Natural killer cell (primary cell): ENCODE data around the gene MGST3. TPM values are rescaled to one million over a fixed set of nuclear protein-coding genes. Genes with fewer than 3 reads are reported as not detected.

ENCODE experiments used
- ATAC-seq, 3 donors: fragments of 150-1000 bp in 2 of 3; fragments of 200-7000 bp in 1 of 3; cut with Tn5 transposase; 1 replicate in 1 of 3; 2 replicates in 2 of 3; pipeline ENCODE4 v1.10.0; 2021; ENCODE audit warnings: mild to moderate bottlenecking in 2 of 3, moderate library complexity in 2 of 3
- DNase-seq, 2 donors: peaks; one replicate each; pipeline versions ENCODE4 v3.0.0 to v3.0.0-alpha.2; 2013 to 2021; ENCODE audit warnings: mixed read lengths in 1 of 2
- H3K27ac ChIP-seq: one replicate; pipeline ENCODE4 v1.5.1; 2013; ENCODE audit warnings: mild to moderate bottlenecking, low read length
- H3K27me3 ChIP-seq: one replicate; pipeline ENCODE4 v1.6.1; 2013; ENCODE audit warnings: low read length; ENCODE audit not compliant: control insufficient read depth, insufficient read depth
- H3K36me3 ChIP-seq: one replicate; pipeline ENCODE4 v1.6.1; 2013; ENCODE audit warnings: low read length; ENCODE audit not compliant: control insufficient read depth, insufficient read depth
- H3K4me1 ChIP-seq: one replicate; pipeline ENCODE4 v1.6.1; 2013; ENCODE audit warnings: low read length; ENCODE audit not compliant: control insufficient read depth, insufficient read depth
- H3K4me3 ChIP-seq: one replicate; pipeline ENCODE4 v1.5.1; 2013; ENCODE audit warnings: low read length
- H3K9me3 ChIP-seq: one replicate; pipeline ENCODE4 v1.6.1; 2013; ENCODE audit warnings: low read length; ENCODE audit not compliant: control insufficient read depth, insufficient read depth
- H3K27ac Mint-ChIP-seq, 2 donors: one replicate each; pipeline ENCODE4 v1.8.0; 2022; ENCODE audit warnings: mild to moderate bottlenecking in 2 of 2, mixed read lengths in 2 of 2, moderate library complexity in 1 of 2
- H3K27me3 Mint-ChIP-seq, 2 donors: one replicate each; pipeline ENCODE4 v1.8.0; 2022; ENCODE audit warnings: low read depth in 2 of 2, mixed read lengths in 2 of 2
- H3K36me3 Mint-ChIP-seq: one replicate; pipeline ENCODE4 v1.8.0; 2022; ENCODE audit warnings: mixed read lengths
- H3K4me1 Mint-ChIP-seq, 2 donors: one replicate each; pipeline ENCODE4 v1.8.0; 2022; ENCODE audit warnings: mixed read lengths in 2 of 2
- H3K4me3 Mint-ChIP-seq: one replicate; pipeline ENCODE4 v1.8.0; 2022; ENCODE audit warnings: mild to moderate bottlenecking, moderate library complexity, mixed read lengths
- H3K9me3 Mint-ChIP-seq, 2 donors: one replicate each; pipeline ENCODE4 v1.8.0; 2022; ENCODE audit warnings: mixed read lengths in 2 of 2
- CTCF ChIP-seq: fragments of 200-600 bp; IDR thresholded peaks from one replicate; pipeline ENCODE4 v1.8.0; 2022; ENCODE audit warnings: antibody characterized with exemption
- WGBS: methylation state at CpG from one replicate; pipeline ENCODE4 v1.1.7; 2013; ENCODE audit warnings: missing lambda C conversion rate; ENCODE audit not compliant: insufficient coverage; 5-methylcytosine and 5-hydroxymethylcytosine counted together
- intact Hi-C: fragments of 100-400 bp; cut with micrococcal nuclease; formaldehyde crosslinking; loops from one replicate; pipeline ENCODE4 v1.14.2; 2022
- total RNA-seq, 4 donors: library from RNA; stranded (reverse); fragments of 120-200 nt in 1 of 4; gene quantifications; one replicate each; pipeline versions ENCODE4 v1.2.3 to v1.2.4, GENCODE V29; 2013 to 2022

MGST3 gene
- total RNA-seq, 3 donors from 2014 or later (not counting 1 experiment from before 2014, with no cell fraction given): 27.2 to 34.3 (median 29.0) TPM

DNA sequence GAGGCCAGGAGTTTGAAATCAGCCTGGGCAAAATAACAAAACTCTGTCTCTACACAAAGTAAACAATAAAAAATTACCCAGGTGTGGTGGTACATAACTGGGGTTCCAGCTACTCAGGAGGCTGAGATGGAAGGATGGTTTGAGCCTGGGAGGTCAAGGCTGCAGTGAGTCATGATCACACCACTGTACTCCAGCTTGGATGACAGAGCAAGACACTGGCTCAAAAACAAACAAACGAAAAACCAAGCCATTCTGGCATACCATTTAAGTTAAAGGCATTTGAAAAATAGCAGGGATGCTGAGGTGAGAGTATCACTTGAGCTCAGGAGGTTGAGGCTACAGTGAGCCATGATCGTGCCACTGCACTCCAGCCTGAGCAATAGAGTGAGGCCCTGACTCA lies 72.6 kb downstream of the MGST3 start:
- TF ChIP-seq CTCF: no peak
- 88% methylated on average over 2 of the region's 2 CpGs for whole genome bisulfite sequencing
- H3K4me1 ChIP-seq: peaks cover 6% of the 10 kb centered on the region
- Mint-ChIP-seq H3K9me3 (no peaks in the 10 kb centered on the region), H3K27me3 (peaks cover 12 to 14% of the 10 kb centered on the region in 2 donors), H3K27ac (no peak overlapping the region), H3K4me3 (no peak overlapping the region), H3K36me3 (no peaks in the 10 kb centered on the region), H3K4me1 (peaks cover 3% of the 10 kb centered on the region in 2 donors)
- H3K4me3 ChIP-seq: no peak overlapping the region
- no peaks in the 10 kb centered on the region for H3K36me3 ChIP-seq
- peaks cover 2% of the 10 kb centered on the region for H3K27me3 ChIP-seq
- no peak overlapping the region for H3K27ac ChIP-seq
- intact Hi-C loops: no loop called here
- DNase-seq: no peak
- ATAC-seq: no peak
- H3K9me3 ChIP-seq: no peaks in the 10 kb centered on the region

Other genes starting within 250 kb of the MGST3 start
- not detected for gene RXRG, start 186.1 kb upstream of the MGST3 start, total RNA-seq
- gene LRRC52, start 87.2 kb upstream of the MGST3 start, total RNA-seq: not detected
- gene ALDH9A1, start 67.3 kb downstream of the MGST3 start, total RNA-seq: 10 to 100 TPM; 38.0 to 57.1 (median 50.3) TPM
- gene TMCO1, start 137.6 kb downstream of the MGST3 start, total RNA-seq: 10 to 100 TPM; 45.4 to 52.6 (median 47.6) TPM
- gene UCK2, start 196.4 kb downstream of the MGST3 start, total RNA-seq: 10 to 100 TPM; 12.8 to 20.5 (median 14.4) TPM